Right lobe of liver (tissue), 6 donors: ENCODE measurements around the gene IFNL4. TPM values are rescaled to one million over a fixed set of nuclear protein-coding genes. Genes with fewer than 3 reads are reported as not detected.
"Not testable (repeated sequence)": the region's sequence is repeated elsewhere in the genome, so short reads cannot be mapped to it uniquely, and the experiment has no call there.

ENCODE experiments used
- ATAC-seq, 4 donors: fragments of 200-7000 bp; cut with Tn5 transposase; one replicate each; pipeline ENCODE4 v1.9.1; 2020; ENCODE audit warnings: mild to moderate bottlenecking in 4 of 4, moderate library complexity in 4 of 4
- DNase-seq, 3 donors: peaks; one replicate each; pipeline ENCODE4 v3.0.0-alpha.2; 2020
- H3K27ac ChIP-seq, 3 donors: fragments of 200-600 bp; one replicate each; pipeline ENCODE4 v1.8.0; 2022
- H3K27me3 ChIP-seq, 2 donors: fragments of 200-600 bp; one replicate each; pipeline ENCODE4 v1.8.0; 2022
- H3K36me3 ChIP-seq, 4 donors: fragments of 200-600 bp; sonication (generic) in 1 of 4; one replicate each; pipeline versions ENCODE4 v1.5.1 to v1.8.0; 2017 to 2022; ENCODE audit warnings: control low read depth in 1 of 4
- H3K4me1 ChIP-seq, 4 donors: fragments of 200-600 bp; sonication (generic) in 1 of 4; one replicate each; pipeline versions ENCODE4 v1.5.1 to v1.8.0; 2017 to 2022; ENCODE audit warnings: control low read depth in 1 of 4
- H3K4me3 ChIP-seq, 3 donors: fragments of 200-600 bp; one replicate each; pipeline ENCODE4 v1.8.0; 2022
- H3K9me3 ChIP-seq, 4 donors: fragments of 200-600 bp; sonication (generic) in 1 of 4; one replicate each; pipeline versions ENCODE4 v1.5.1 to v1.8.0; 2017 to 2022; ENCODE audit warnings: control low read depth in 1 of 4
- CTCF ChIP-seq, 4 donors: fragments of 200-600 bp in 3 of 4; fragments of 450-650 bp in 1 of 4; IDR thresholded peaks; one replicate each; pipeline versions ENCODE4 v1.5.1 to v1.8.0; 2016 to 2022; ENCODE audit warnings: antibody characterized with exemption in 4 of 4, mild to moderate bottlenecking in 2 of 4
- POLR2A ChIP-seq: fragments of 450-650 bp; IDR thresholded peaks from one replicate; pipeline ENCODE4 v1.6.1; 2017; ENCODE audit warnings: antibody characterized with exemption, mild to moderate bottlenecking
- WGBS: methylation state at CpG from one replicate; pipeline ENCODE4 v1.1.6; 2018; ENCODE audit warnings: low coverage, low lambda C conversion rate; ENCODE audit not compliant: insufficient coverage; ENCODE audit errors: missing lambda C conversion rate; 5-methylcytosine and 5-hydroxymethylcytosine counted together
- intact Hi-C, 2 donors: fragments of 100-400 bp; cut with DNase I; formaldehyde crosslinking; loops; one replicate each; pipeline versions ENCODE4 v1.11.2 to v1.14.1; 2022
- total RNA-seq, 6 experiments: library from RNA; depleted of rRNA in 2 of 6; stranded (reverse); fragments of >200 nt in 2 of 6; fragmentation: NEBNext Ultra II Directional in 3 of 6; extraction: Animal tissue kit (Norgen Biotek cat#: 25700) in 3 of 6; gene quantifications; one replicate each; pipeline versions ENCODE4 v1.1.0 to v1.2.4, GENCODE V29; 2016 to 2023
- donor health status: DM: no; HTN: yes; CAD: no.
- donor health status: DM: no; HTN: no; CAD: no.
- donor health status: DM: no; HTN: no; CAD: no.
- donor health status: DM: no; HTN: yes; CAD: no.
- donor health status: DM: no; HTN: yes; CAD: no.

The IFNL4 gene
- total RNA-seq, 6 experiments from 2014 or later: not detected

- Histone ChIP-seq H3K9me3 (no peaks in the 10 kb centered on the region), H3K4me3 (no peak overlapping the region), H3K4me1 (no peaks in the 10 kb centered on the region), H3K27me3 (no peaks in the 10 kb centered on the region), H3K27ac (no peak overlapping the region), H3K36me3 (no peaks in the 10 kb centered on the region)
- intact Hi-C loops: no loop called here
- TF ChIP-seq POLR2A: no peak
- TF ChIP-seq CTCF (IDR thresholded peaks at IDR 0.05): no peak
- DNase-seq (no peak), ATAC-seq (no peak)
- 68% methylated on average over 5 of the region's 5 CpGs for WGBS
Measured at GRCh38 chr19:39275578-39275977, 26.9 kb upstream of the IFNL4 start.

- H3K27me3 ChIP-seq, H3K9me3 ChIP-seq, H3K4me1 ChIP-seq, ATAC-seq, H3K36me3 ChIP-seq, H3K4me3 ChIP-seq, intact Hi-C loops, H3K27ac ChIP-seq: not testable (repeated sequence)
- 90% methylated on average over 5 of the region's 5 CpGs for WGBS
- peak in 1 of 3 donors; percentile 11 for DNase-seq
Measured at GRCh38 chr19:39273859-39274258, 25.2 kb upstream of the IFNL4 start.

GRCh38 chr19:39270036-39270871, 21.6 kb upstream of the IFNL4 start:
- ATAC-seq (no peak), DNase-seq (peak in 1 of 3 donors; percentile 20)
- H3K9me3 ChIP-seq: no peaks in the 10 kb centered on the region
- intact Hi-C loops: no loop called here
- no peak for TF ChIP-seq CTCF (IDR thresholded peaks at IDR 0.05)
- TF ChIP-seq POLR2A: no peak
- 68% methylated on average over 8 of the region's 9 CpGs for WGBS
- H3K27me3 ChIP-seq: no peaks in the 10 kb centered on the region
- H3K27ac ChIP-seq: no peak overlapping the region
- no peaks in the 10 kb centered on the region for H3K4me1 ChIP-seq
- H3K36me3 ChIP-seq: no peaks in the 10 kb centered on the region
- H3K4me3 ChIP-seq: no peak overlapping the region

GRCh38 chr19:39269369-39269768, 20.7 kb upstream of the IFNL4 start:
- DNase-seq: peak in 1 of 3 donors; percentile 30
- H3K27ac ChIP-seq, H3K9me3 ChIP-seq, H3K4me3 ChIP-seq, H3K4me1 ChIP-seq, intact Hi-C loops, H3K27me3 ChIP-seq, H3K36me3 ChIP-seq, ATAC-seq: not testable (repeated sequence)
- WGBS: 38% methylated on average over 2 of the region's 10 CpGs

GRCh38 chr19:39268531-39269223, 20.0 kb upstream of the IFNL4 start:
- peak in 1 of 3 donors; percentile 34 for DNase-seq
- ATAC-seq, H3K27ac ChIP-seq, H3K4me3 ChIP-seq, intact Hi-C loops, H3K9me3 ChIP-seq, H3K36me3 ChIP-seq, H3K27me3 ChIP-seq: not testable (repeated sequence)
- H3K4me1 ChIP-seq: peaks cover 0 to 11% (median 0%) of the 10 kb centered on the region in 4 donors
- 75% methylated on average over 3 of the region's 10 CpGs for WGBS

- peaks cover 0 to 16% (median 2%) of the 10 kb centered on the region in 4 donors for H3K4me1 ChIP-seq
- H3K9me3 ChIP-seq, H3K4me3 ChIP-seq, H3K27me3 ChIP-seq, H3K27ac ChIP-seq, DNase-seq, intact Hi-C loops, H3K36me3 ChIP-seq: not testable (repeated sequence)
- WGBS: no CpG with 5 or more reads among the region's 1 CpG
- peak; percentile 54 to 82 (median 60) for ATAC-seq
Measured at GRCh38 chr19:39268085-39268484, 19.4 kb upstream of the IFNL4 start, which contains the start of gene IFNL2. Gene IFNL2, plus strand, starts transcription at chr19:39268396. Its CDS starts 173 bp downstream, at chr19:39268569.
